ENCODE results near the gene CCL25.
A peak's percentile ranks its signal among the peaks of the same experiment; 100 is the strongest.

CCL25 gene

DNA sequence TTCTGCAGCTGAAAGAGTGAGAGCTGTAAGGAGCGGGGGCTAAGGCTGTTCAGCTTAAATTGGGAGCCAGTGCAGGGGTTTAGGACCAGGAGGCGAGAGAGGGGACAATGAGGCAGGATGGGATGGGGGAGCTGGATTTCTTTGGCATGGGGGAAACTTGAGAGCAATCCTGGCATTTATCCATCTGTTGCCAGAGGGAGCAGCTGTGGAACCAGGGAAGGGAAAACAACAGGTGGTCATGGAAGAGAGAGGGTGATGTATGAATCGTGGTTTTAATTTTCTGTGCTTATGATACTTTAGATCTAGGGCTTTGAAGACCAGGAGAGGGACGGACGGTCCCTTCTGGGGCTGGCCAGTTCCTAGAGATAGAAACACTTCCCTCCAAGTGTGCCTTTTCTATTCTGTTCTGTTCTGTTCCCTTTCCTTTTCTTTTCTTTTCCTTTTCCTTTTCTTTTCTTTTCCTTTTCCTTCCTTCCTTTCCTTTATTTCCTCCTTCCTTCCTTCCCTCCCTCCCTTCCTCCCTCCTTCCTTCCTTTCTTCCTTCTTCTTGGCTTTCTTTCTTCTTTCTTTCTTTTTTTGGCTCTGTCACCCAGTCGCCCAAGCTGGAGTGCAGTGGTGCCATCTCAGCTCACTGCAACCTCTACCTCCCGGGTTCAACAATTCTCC is 16.0 kb upstream of the CCL25 start:
- POLR2A ChIA-PET = interaction anchor here (0.6 kb wide), 1 partner anchor 22 kb away, joined by 4 read pairs; no protein-coding TSS in a partner anchor

More for the DNA sequence above, 16.0 kb upstream of the CCL25 start:
- H3K4me3 ChIP-seq (ENCODE audit: low read depth, low read length) = no peak overlapping the region
- CTCF ChIA-PET = no interaction called here
- no peaks in the 10 kb centered on the region for H3K9me3 ChIP-seq (ENCODE audit: control insufficient read depth, insufficient read depth, low read depth, low read length)
- no peaks in the 10 kb centered on the region; the same call in 1 of the 2 replicates for H3K4me1 ChIP-seq (ENCODE audit: control insufficient read depth, insufficient read depth, low read length)
- H3K36me3 ChIP-seq (ENCODE audit: control insufficient read depth in 2 of 2, insufficient read depth in 1 of 2, low read length in 2 of 2) = no peaks in the 10 kb centered on the region
- TF ChIP-seq ZBTB48 (tag by site-specific recombination; IDR thresholded peaks at IDR 0.05) (0 out of 2 replicates have a peak, but pooled peaks have one; percentile 17), ZNF544 (tag by site-specific recombination; IDR thresholded peaks at IDR 0.05) (no peak), ZSCAN16 (tag by site-specific recombination; IDR thresholded peaks at IDR 0.05) (no peak), TCF7L2 (IDR thresholded peaks at IDR 0.05; ENCODE audit: borderline replicate concordance, low read depth, low read length) (no peak), ZNF548 (tag by site-specific recombination; IDR thresholded peaks at IDR 0.05) (no peak), HOXA7 (CRISPR knock-in tag; IDR thresholded peaks at IDR 0.05; ENCODE audit: borderline replicate concordance) (no peak), ZNF366 (tag by site-specific recombination; conservative IDR thresholded peaks at IDR 0.05) (peak; percentile 89), SCRT1 (tag by site-specific recombination; IDR thresholded peaks at IDR 0.05; ENCODE audit: borderline replicate concordance) (peak; percentile 96), ZNF169 (tag by site-specific recombination; IDR thresholded peaks at IDR 0.05) (no peak), SCRT2 (tag by site-specific recombination; IDR thresholded peaks at IDR 0.05) (peak; percentile 98), ZNF174 (tag by site-specific recombination; IDR thresholded peaks at IDR 0.05) (no peak), PRDM1 (tag by site-specific recombination; IDR thresholded peaks at IDR 0.05) (peak; percentile 93)
- TF ChIP-seq, protein P1, sequence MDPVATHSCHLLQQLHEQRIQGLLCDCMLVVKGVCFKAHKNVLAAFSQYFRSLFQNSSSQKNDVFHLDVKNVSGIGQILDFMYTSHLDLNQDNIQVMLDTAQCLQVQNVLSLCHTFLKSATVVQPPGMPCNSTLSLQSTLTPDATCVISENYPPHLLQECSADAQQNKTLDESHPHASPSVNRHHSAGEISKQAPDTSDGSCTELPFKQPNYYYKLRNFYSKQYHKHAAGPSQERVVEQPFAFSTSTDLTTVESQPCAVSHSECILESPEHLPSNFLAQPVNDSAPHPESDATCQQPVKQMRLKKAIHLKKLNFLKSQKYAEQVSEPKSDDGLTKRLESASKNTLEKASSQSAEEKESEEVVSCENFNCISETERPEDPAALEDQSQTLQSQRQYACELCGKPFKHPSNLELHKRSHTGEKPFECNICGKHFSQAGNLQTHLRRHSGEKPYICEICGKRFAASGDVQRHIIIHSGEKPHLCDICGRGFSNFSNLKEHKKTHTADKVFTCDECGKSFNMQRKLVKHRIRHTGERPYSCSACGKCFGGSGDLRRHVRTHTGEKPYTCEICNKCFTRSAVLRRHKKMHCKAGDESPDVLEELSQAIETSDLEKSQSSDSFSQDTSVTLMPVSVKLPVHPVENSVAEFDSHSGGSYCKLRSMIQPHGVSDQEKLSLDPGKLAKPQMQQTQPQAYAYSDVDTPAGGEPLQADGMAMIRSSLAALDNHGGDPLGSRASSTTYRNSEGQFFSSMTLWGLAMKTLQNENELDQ (tag by site-specific recombination; IDR thresholded peaks at IDR 0.05; ENCODE audit: low read depth) = no peak
- TF ChIP-seq, protein P2, sequence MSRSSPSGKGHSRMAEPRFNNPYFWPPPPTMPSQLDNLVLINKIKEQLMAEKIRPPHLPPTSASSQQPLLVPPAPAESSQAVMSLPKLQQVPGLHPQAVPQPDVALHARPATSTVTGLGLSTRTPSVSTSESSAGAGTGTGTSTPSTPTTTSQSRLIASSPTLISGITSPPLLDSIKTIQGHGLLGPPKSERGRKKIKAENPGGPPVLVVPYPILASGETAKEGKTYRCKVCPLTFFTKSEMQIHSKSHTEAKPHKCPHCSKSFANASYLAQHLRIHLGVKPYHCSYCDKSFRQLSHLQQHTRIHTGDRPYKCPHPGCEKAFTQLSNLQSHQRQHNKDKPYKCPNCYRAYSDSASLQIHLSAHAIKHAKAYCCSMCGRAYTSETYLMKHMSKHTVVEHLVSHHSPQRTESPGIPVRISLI (tag by site-specific recombination; IDR thresholded peaks at IDR 0.05) = no peak
- TF ChIP-seq, protein P3, sequence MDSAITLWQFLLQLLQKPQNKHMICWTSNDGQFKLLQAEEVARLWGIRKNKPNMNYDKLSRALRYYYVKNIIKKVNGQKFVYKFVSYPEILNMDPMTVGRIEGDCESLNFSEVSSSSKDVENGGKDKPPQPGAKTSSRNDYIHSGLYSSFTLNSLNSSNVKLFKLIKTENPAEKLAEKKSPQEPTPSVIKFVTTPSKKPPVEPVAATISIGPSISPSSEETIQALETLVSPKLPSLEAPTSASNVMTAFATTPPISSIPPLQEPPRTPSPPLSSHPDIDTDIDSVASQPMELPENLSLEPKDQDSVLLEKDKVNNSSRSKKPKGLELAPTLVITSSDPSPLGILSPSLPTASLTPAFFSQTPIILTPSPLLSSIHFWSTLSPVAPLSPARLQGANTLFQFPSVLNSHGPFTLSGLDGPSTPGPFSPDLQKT (IDR thresholded peaks at IDR 0.05; ENCODE audit: borderline replicate concordance, low read depth, low read length) = no peak
- TF ChIP-seq, protein P4, sequence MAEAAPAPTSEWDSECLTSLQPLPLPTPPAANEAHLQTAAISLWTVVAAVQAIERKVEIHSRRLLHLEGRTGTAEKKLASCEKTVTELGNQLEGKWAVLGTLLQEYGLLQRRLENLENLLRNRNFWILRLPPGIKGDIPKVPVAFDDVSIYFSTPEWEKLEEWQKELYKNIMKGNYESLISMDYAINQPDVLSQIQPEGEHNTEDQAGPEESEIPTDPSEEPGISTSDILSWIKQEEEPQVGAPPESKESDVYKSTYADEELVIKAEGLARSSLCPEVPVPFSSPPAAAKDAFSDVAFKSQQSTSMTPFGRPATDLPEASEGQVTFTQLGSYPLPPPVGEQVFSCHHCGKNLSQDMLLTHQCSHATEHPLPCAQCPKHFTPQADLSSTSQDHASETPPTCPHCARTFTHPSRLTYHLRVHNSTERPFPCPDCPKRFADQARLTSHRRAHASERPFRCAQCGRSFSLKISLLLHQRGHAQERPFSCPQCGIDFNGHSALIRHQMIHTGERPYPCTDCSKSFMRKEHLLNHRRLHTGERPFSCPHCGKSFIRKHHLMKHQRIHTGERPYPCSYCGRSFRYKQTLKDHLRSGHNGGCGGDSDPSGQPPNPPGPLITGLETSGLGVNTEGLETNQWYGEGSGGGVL (tag by site-specific recombination; IDR thresholded peaks at IDR 0.05) = no peak
- TF ChIP-seq, protein P5, sequence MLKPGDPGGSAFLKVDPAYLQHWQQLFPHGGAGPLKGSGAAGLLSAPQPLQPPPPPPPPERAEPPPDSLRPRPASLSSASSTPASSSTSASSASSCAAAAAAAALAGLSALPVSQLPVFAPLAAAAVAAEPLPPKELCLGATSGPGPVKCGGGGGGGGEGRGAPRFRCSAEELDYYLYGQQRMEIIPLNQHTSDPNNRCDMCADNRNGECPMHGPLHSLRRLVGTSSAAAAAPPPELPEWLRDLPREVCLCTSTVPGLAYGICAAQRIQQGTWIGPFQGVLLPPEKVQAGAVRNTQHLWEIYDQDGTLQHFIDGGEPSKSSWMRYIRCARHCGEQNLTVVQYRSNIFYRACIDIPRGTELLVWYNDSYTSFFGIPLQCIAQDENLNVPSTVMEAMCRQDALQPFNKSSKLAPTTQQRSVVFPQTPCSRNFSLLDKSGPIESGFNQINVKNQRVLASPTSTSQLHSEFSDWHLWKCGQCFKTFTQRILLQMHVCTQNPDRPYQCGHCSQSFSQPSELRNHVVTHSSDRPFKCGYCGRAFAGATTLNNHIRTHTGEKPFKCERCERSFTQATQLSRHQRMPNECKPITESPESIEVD (tag by site-specific recombination; IDR thresholded peaks at IDR 0.05) = no peak
- TF ChIP-seq, protein P6, sequence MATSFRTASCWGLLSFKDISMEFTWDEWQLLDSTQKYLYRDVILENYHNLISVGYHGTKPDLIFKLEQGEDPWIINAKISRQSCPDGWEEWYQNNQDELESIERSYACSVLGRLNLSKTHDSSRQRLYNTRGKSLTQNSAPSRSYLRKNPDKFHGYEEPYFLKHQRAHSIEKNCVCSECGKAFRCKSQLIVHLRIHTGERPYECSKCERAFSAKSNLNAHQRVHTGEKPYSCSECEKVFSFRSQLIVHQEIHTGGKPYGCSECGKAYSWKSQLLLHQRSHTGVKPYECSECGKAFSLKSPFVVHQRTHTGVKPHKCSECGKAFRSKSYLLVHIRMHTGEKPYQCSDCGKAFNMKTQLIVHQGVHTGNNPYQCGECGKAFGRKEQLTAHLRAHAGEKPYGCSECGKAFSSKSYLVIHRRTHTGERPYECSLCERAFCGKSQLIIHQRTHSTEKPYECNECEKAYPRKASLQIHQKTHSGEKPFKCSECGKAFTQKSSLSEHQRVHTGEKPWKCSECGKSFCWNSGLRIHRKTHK (tag by site-specific recombination; IDR thresholded peaks at IDR 0.05) = no peak
- TF ChIP-seq, protein P7, sequence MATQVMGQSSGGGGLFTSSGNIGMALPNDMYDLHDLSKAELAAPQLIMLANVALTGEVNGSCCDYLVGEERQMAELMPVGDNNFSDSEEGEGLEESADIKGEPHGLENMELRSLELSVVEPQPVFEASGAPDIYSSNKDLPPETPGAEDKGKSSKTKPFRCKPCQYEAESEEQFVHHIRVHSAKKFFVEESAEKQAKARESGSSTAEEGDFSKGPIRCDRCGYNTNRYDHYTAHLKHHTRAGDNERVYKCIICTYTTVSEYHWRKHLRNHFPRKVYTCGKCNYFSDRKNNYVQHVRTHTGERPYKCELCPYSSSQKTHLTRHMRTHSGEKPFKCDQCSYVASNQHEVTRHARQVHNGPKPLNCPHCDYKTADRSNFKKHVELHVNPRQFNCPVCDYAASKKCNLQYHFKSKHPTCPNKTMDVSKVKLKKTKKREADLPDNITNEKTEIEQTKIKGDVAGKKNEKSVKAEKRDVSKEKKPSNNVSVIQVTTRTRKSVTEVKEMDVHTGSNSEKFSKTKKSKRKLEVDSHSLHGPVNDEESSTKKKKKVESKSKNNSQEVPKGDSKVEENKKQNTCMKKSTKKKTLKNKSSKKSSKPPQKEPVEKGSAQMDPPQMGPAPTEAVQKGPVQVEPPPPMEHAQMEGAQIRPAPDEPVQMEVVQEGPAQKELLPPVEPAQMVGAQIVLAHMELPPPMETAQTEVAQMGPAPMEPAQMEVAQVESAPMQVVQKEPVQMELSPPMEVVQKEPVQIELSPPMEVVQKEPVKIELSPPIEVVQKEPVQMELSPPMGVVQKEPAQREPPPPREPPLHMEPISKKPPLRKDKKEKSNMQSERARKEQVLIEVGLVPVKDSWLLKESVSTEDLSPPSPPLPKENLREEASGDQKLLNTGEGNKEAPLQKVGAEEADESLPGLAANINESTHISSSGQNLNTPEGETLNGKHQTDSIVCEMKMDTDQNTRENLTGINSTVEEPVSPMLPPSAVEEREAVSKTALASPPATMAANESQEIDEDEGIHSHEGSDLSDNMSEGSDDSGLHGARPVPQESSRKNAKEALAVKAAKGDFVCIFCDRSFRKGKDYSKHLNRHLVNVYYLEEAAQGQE (tag by site-specific recombination; IDR thresholded peaks at IDR 0.05) = no peak
- TF ChIP-seq, protein P8, sequence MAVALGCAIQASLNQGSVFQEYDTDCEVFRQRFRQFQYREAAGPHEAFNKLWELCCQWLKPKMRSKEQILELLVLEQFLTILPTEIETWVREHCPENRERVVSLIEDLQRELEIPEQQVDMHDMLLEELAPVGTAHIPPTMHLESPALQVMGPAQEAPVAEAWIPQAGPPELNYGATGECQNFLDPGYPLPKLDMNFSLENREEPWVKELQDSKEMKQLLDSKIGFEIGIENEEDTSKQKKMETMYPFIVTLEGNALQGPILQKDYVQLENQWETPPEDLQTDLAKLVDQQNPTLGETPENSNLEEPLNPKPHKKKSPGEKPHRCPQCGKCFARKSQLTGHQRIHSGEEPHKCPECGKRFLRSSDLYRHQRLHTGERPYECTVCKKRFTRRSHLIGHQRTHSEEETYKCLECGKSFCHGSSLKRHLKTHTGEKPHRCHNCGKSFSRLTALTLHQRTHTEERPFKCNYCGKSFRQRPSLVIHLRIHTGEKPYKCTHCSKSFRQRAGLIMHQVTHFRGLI (tag by site-specific recombination; IDR thresholded peaks at IDR 0.05) = no peak
- H3K27ac ChIP-seq (ENCODE audit: extremely low read depth, low read depth, low read length) = no peak overlapping the region

All from HEK293 (cell line).